NOMO-1 treated with DMSO at 0.1 percent for 48 hours (cell line): ENCODE results near the gene PSRC1.

Experiments used
- DNase-seq: peaks from one replicate; lab custom pipeline; 2025; ENCODE audit not compliant: unreplicated experiment; lab: John Stamatoyannopoulos, UW

Gene PSRC1

GRCh38 chr1:109248797-109249629, 33.9 kb downstream of the PSRC1 start, which contains the start of gene CELSR2:
TSS of gene CELSR2 (plus strand) at chr1:109249539. CDS start at chr1:109250080, 541 bp downstream.
- peak; percentile 46 for DNase-seq

GRCh38 chr1:109248444-109248796, 34.5 kb downstream of the PSRC1 start:
- no peak for DNase-seq

- DNase-seq: no peak
Observed at GRCh38 chr1:109247401-109248365, 35.3 kb downstream of the PSRC1 start.

GRCh38 chr1:109246141-109246551, 36.8 kb downstream of the PSRC1 start:
- DNase-seq: no peak

- DNase-seq: no peak
Observed at GRCh38 chr1:109243860-109244552, 38.9 kb downstream of the PSRC1 start.

GRCh38 chr1:109243221-109243620, 39.7 kb downstream of the PSRC1 start:
- no peak for DNase-seq

GRCh38 chr1:109242387-109242786, 40.6 kb downstream of the PSRC1 start:
- no peak for DNase-seq

- DNase-seq: no peak
Observed at GRCh38 chr1:109241841-109242345, 41.1 kb downstream of the PSRC1 start.

GRCh38 chr1:109241344-109241743, 41.6 kb downstream of the PSRC1 start:
- DNase-seq: no peak

- DNase-seq: no peak
Observed at GRCh38 chr1:109240158-109241152, 42.5 kb downstream of the PSRC1 start.

GRCh38 chr1:109239409-109240068, 43.4 kb downstream of the PSRC1 start:
- peak; percentile 8 for DNase-seq

- no peak for DNase-seq
Observed at GRCh38 chr1:109239047-109239408, 43.9 kb downstream of the PSRC1 start.

GRCh38 chr1:109238382-109238781, 44.6 kb downstream of the PSRC1 start:
- no peak for DNase-seq

- no peak for DNase-seq
Observed at GRCh38 chr1:109237512-109237911, 45.4 kb downstream of the PSRC1 start.

GRCh38 chr1:109235137-109235536, 47.8 kb downstream of the PSRC1 start:
- no peak for DNase-seq

- no peak for DNase-seq
Observed at GRCh38 chr1:109231066-109231465, 51.9 kb downstream of the PSRC1 start.
